NCI-H128 (cell line): ENCODE measurements around the gene MYO18B.

ENCODE experiments used
- DNase-seq: peaks from one replicate; lab custom pipeline; 2025; ENCODE audit not compliant: unreplicated experiment; lab: John Stamatoyannopoulos, UW

MYO18B gene

GRCh38 chr22:25774575-25775026, 32.6 kb downstream of the MYO18B start:
- no peak for DNase-seq

- DNase-seq: no peak
Measured at GRCh38 chr22:25775531-25775930, 33.5 kb downstream of the MYO18B start.

- DNase-seq: no peak
Measured at GRCh38 chr22:25777411-25777810, 35.4 kb downstream of the MYO18B start.

GRCh38 chr22:25777870-25778269, 35.9 kb downstream of the MYO18B start:
- DNase-seq: no peak

GRCh38 chr22:25779426-25779825, 37.4 kb downstream of the MYO18B start:
- no peak for DNase-seq

GRCh38 chr22:25779890-25780289, 37.9 kb downstream of the MYO18B start:
- no peak for DNase-seq

- DNase-seq: no peak
Measured at GRCh38 chr22:25780673-25781072, 38.7 kb downstream of the MYO18B start.

- no peak for DNase-seq
Measured at GRCh38 chr22:25781801-25782200, 39.8 kb downstream of the MYO18B start.

- DNase-seq: no peak
Measured at GRCh38 chr22:25782831-25783230, 40.8 kb downstream of the MYO18B start.

- no peak for DNase-seq
Measured at GRCh38 chr22:25783856-25784255, 41.9 kb downstream of the MYO18B start.

- DNase-seq: no peak
Measured at GRCh38 chr22:25786165-25786564, 44.2 kb downstream of the MYO18B start.

- no peak for DNase-seq
Measured at GRCh38 chr22:25791556-25791955, 49.6 kb downstream of the MYO18B start.

- DNase-seq: no peak
Measured at GRCh38 chr22:25795478-25795877, 53.5 kb downstream of the MYO18B start.

GRCh38 chr22:25797498-25798290, 55.7 kb downstream of the MYO18B start:
- DNase-seq: no peak

- no peak for DNase-seq
Measured at GRCh38 chr22:25800766-25801165, 58.8 kb downstream of the MYO18B start.

- DNase-seq: no peak
Measured at GRCh38 chr22:25802018-25802417, 60.0 kb downstream of the MYO18B start.

GRCh38 chr22:25804676-25805075, 62.7 kb downstream of the MYO18B start:
- no peak for DNase-seq

- no peak for DNase-seq
Measured at GRCh38 chr22:25806579-25806978, 64.6 kb downstream of the MYO18B start.

GRCh38 chr22:25814685-25815084, 72.7 kb downstream of the MYO18B start:
- no peak for DNase-seq

- DNase-seq: no peak
Measured at GRCh38 chr22:25815561-25815960, 73.6 kb downstream of the MYO18B start.

GRCh38 chr22:25816522-25817059, 74.6 kb downstream of the MYO18B start:
- no peak for DNase-seq

GRCh38 chr22:25817092-25817943, 75.3 kb downstream of the MYO18B start:
- DNase-seq: no peak
